IPS-15b (cell line): ENCODE measurements around the gene GSTP1.
A peak's percentile ranks its signal among the peaks of the same experiment; 100 is the strongest.
"Not testable (repeated sequence)": the region's sequence is repeated elsewhere in the genome, so short reads cannot be mapped to it uniquely, and the experiment has no call there.

ENCODE experiments used
- H3K27me3 ChIP-seq: one replicate; pipeline ENCODE4 v1.6.1; 2013; ENCODE audit warnings: low read length; ENCODE audit not compliant: control insufficient read depth, insufficient read depth
- H3K36me3 ChIP-seq: one replicate; pipeline ENCODE4 v1.6.1; 2013; ENCODE audit warnings: low read length; ENCODE audit not compliant: control insufficient read depth, insufficient read depth
- H3K4me1 ChIP-seq: one replicate; pipeline ENCODE4 v1.6.1; 2013; ENCODE audit warnings: mild to moderate bottlenecking, low read length; ENCODE audit not compliant: control insufficient read depth, insufficient read depth
- H3K4me3 ChIP-seq: one replicate; pipeline ENCODE4 v1.5.1; 2013; ENCODE audit warnings: low read depth, low read length
- H3K9ac ChIP-seq: one replicate; pipeline ENCODE4 v1.6.1; 2013; ENCODE audit warnings: low read depth, mild to moderate bottlenecking, low read length
- H3K9me3 ChIP-seq: one replicate; pipeline ENCODE4 v1.6.1; 2013; ENCODE audit warnings: mild to moderate bottlenecking, low read length; ENCODE audit not compliant: control insufficient read depth, insufficient read depth

Gene GSTP1

GRCh38 chr11:67619683-67620618, 36.3 kb downstream of the GSTP1 start:
- Histone ChIP-seq H3K4me3 (peak overlapping the region; percentile 77), H3K4me1 (peaks cover 14% of the 10 kb centered on the region), H3K9ac (peak overlapping the region; percentile 48)
- H3K9me3 ChIP-seq, H3K36me3 ChIP-seq, H3K27me3 ChIP-seq: not testable (repeated sequence)

- peaks cover 13% of the 10 kb centered on the region for H3K4me1 ChIP-seq
- H3K36me3 ChIP-seq, H3K27me3 ChIP-seq, H3K9me3 ChIP-seq: not testable (repeated sequence)
- peak overlapping the region; percentile 77 for H3K4me3 ChIP-seq
- peak overlapping the region; percentile 48 for H3K9ac ChIP-seq
Observed at GRCh38 chr11:67620621-67621020, 37.0 kb downstream of the GSTP1 start.

- not testable (repeated sequence) for H3K9me3 ChIP-seq, H3K9ac ChIP-seq, H3K27me3 ChIP-seq, H3K36me3 ChIP-seq, H3K4me1 ChIP-seq
- H3K4me3 ChIP-seq = peak overlapping the region; percentile 77
Observed at GRCh38 chr11:67621928-67622327, 38.3 kb downstream of the GSTP1 start.

DNA sequence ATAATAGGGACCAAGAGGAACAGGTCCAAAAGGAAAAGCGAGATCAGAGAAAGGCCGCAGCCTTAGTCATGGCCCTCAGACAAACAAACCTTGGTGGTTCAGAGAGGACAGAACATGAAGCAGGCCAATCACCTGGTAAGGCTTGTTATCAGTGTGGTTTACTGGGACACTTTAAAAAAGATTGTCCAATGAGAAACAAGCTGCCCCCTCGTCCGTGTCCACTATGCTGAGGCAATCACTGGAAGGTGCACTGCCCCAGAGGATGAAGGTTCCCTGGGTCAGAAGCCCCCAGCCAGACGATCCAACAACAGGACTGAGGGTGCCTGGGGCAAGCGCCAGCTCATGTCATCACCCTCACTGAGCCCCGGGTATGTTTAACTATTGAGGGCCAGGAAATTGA, 39.3 kb downstream of the GSTP1 start:
- H3K4me1 ChIP-seq, H3K27me3 ChIP-seq, H3K9ac ChIP-seq, H3K36me3 ChIP-seq, H3K9me3 ChIP-seq, H3K4me3 ChIP-seq: not testable (repeated sequence)

GRCh38 chr11:67623795-67624194, 40.2 kb downstream of the GSTP1 start:
- H3K9me3 ChIP-seq, H3K4me1 ChIP-seq, H3K27me3 ChIP-seq, H3K9ac ChIP-seq, H3K36me3 ChIP-seq, H3K4me3 ChIP-seq: not testable (repeated sequence)

- H3K27me3 ChIP-seq, H3K9me3 ChIP-seq, H3K9ac ChIP-seq, H3K36me3 ChIP-seq, H3K4me1 ChIP-seq, H3K4me3 ChIP-seq: not testable (repeated sequence)
Observed at GRCh38 chr11:67626131-67626833, 42.7 kb downstream of the GSTP1 start.

DNA sequence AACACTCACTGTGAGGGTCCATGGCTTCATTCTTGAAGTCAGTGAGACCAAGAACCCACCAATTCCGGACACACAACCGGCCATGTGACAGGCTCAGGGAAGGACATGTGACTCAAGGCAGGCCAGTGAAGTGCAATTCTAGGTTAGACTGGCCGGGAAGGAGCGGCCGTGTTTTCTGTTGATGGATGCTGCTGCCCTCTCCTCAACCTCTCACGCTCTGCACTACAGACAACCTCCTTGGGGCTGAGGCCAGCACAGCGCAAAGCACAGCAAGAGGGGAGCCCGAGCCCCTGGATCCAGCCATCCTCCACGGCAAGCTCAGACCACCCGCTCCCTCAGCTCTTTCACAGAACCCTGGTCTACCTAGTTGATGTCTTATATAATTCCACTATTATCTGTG, 43.4 kb downstream of the GSTP1 start:
- Histone ChIP-seq H3K9me3 (no peaks in the 10 kb centered on the region), H3K36me3 (peaks cover 7% of the 10 kb centered on the region), H3K4me1 (peaks cover 3% of the 10 kb centered on the region), H3K27me3 (no peaks in the 10 kb centered on the region), H3K9ac (peak overlapping the region; percentile 60), H3K4me3 (peak overlapping the region; percentile 13)

- Histone ChIP-seq H3K9me3 (no peaks in the 10 kb centered on the region), H3K27me3 (no peaks in the 10 kb centered on the region), H3K4me3 (peak overlapping the region; percentile 13), H3K4me1 (peaks cover 3% of the 10 kb centered on the region), H3K9ac (peak overlapping the region; percentile 60), H3K36me3 (peaks cover 7% of the 10 kb centered on the region)
Observed at GRCh38 chr11:67627441-67627811, 43.8 kb downstream of the GSTP1 start.

GRCh38 chr11:67627812-67628624, 44.4 kb downstream of the GSTP1 start:
- no peak overlapping the region for H3K4me3 ChIP-seq
- H3K36me3 ChIP-seq = peaks cover 7% of the 10 kb centered on the region
- H3K27me3 ChIP-seq = no peaks in the 10 kb centered on the region
- H3K4me1 ChIP-seq = peaks cover 3% of the 10 kb centered on the region
- H3K9ac ChIP-seq = peak overlapping the region; percentile 32
- no peaks in the 10 kb centered on the region for H3K9me3 ChIP-seq

- no peaks in the 10 kb centered on the region for H3K27me3 ChIP-seq
- H3K9ac ChIP-seq = peak overlapping the region; percentile 24
- peaks cover 7% of the 10 kb centered on the region for H3K36me3 ChIP-seq
- H3K9me3 ChIP-seq = no peaks in the 10 kb centered on the region
- peak overlapping the region; percentile 61 for H3K4me3 ChIP-seq
- H3K4me1 ChIP-seq = peaks cover 3% of the 10 kb centered on the region
Observed at GRCh38 chr11:67628710-67629385, 45.2 kb downstream of the GSTP1 start.
